Lower leg skin (tissue), 4 donors: ENCODE results near the gene METTL25. TPM values are rescaled to one million over a fixed set of nuclear protein-coding genes. Genes with fewer than 3 reads are reported as not detected.

Experiments used
- DNase-seq, 2 donors: peaks; one replicate each; pipeline ENCODE4 v3.0.0-alpha.2; 2019; ENCODE audit warnings: low spot score in 2 of 2
- H3K4me3 ChIP-seq: fragments of 200-600 bp; sonication (generic); 2 replicates; pipeline ENCODE4 v1.5.1; 2017; ENCODE audit warnings: mild to moderate bottlenecking, low read depth; ENCODE audit not compliant: poor library complexity, severe bottlenecking
- CTCF ChIP-seq, 3 donors: fragments of 450-650 bp; IDR thresholded peaks; one replicate each; pipeline ENCODE4 v1.5.1; 2016; ENCODE audit warnings: antibody characterized with exemption in 3 of 3, mild to moderate bottlenecking in 3 of 3, moderate library complexity in 2 of 3
- POLR2A ChIP-seq, 2 donors: fragments of 450-650 bp; IDR thresholded peaks; one replicate each; pipeline ENCODE4 v1.6.1; 2016 to 2017; ENCODE audit warnings: antibody characterized with exemption in 2 of 2, mild to moderate bottlenecking in 1 of 2, moderate library complexity in 1 of 2
- WGBS, 2 donors: methylation state at CpG; one replicate each; pipeline ENCODE4 v1.1.5; 2018; 5-methylcytosine and 5-hydroxymethylcytosine counted together
- intact Hi-C: fragments of 100-400 bp; cut with DNase I; formaldehyde crosslinking; loops from one replicate; pipeline ENCODE4 v1.15.0; 2023; ENCODE audit warnings: low total_unique reads
- total RNA-seq, 4 donors: library from RNA; depleted of rRNA; stranded (reverse); fragments of >200 nt; gene quantifications; one replicate each; pipeline ENCODE4 v1.1.0, GENCODE V29; 2016

METTL25 gene
- total RNA-seq, 4 donors from 2014 or later: 6.7 to 15.2 (median 13.5) TPM

DNA sequence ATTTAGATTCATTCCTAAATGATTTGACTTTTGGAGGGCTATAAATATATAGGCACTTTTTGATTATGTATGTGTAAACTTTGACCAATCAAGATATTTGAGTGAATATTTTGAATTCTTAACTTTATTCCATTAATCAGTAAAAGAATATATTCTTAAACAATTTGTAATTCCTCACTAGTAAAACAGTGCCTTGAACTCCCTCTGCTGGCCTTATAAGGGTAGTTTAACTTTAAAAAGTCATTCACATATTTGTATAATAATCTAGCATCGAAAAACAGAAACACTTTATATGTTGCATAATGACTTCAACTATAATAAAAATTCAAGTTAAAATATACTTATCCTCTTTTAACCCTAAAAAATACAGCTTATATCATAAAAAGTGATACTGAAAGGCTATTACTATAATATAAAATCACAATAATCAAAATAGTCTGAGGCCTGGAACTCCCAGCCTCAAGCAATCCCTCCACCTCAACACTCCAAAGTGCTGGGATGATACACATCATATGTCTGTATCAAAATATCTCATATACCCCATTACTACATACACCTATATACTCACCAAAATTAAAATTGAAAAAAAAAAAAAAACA lies 31.3 kb upstream of the METTL25 start:
- 9 to 16% methylated on average over 1 of the region's 1 CpG for WGBS, 2 donors
- intact Hi-C loops: loop anchor here (10.0 kb wide), 1 partner anchor 672 kb away; no protein-coding TSS in a partner anchor
- no peak for TF ChIP-seq POLR2A (IDR thresholded peaks at IDR 0.05)
- TF ChIP-seq CTCF (IDR thresholded peaks at IDR 0.05): no peak
- DNase-seq: no peak
- no peak overlapping the region for H3K4me3 ChIP-seq

DNA sequence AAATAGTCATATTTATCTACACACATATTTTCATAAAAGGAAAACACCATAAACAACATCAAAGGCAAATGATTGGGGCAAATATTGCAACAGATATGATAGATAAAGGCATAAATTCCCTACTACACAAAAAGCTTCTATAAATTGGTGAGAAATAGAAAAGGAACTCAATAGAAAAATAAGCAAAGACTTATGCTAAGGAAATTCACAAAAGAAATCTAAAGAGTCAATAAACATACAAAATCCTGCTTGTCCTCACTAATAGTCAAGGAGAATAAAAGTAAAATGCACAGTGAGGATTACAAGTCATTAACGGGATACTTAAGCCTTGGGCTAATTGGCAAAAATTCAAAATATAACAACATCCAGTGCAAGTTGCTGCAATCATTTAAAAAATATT lies 30.5 kb upstream of the METTL25 start:
- H3K4me3 ChIP-seq: no peak overlapping the region
- no peak for TF ChIP-seq POLR2A (IDR thresholded peaks at IDR 0.05)
- no peak for TF ChIP-seq CTCF (IDR thresholded peaks at IDR 0.05)
- intact Hi-C loops: loop anchor here (10.0 kb wide), 1 partner anchor 673 kb away; no protein-coding TSS in a partner anchor
- no peak for DNase-seq
- WGBS, 2 donors: 22 to 30% methylated on average over 1 of the region's 1 CpG

GRCh38 chr12:82329508-82329907 lies 28.8 kb upstream of the METTL25 start:
- TF ChIP-seq POLR2A (IDR thresholded peaks at IDR 0.05): no peak
- no peak for DNase-seq
- intact Hi-C loops: loop anchor here (10.0 kb wide), 1 partner anchor 675 kb away; no protein-coding TSS in a partner anchor
- 14 to 30% methylated on average over 1 of the region's 1 CpG for WGBS, 2 donors
- H3K4me3 ChIP-seq: no peak overlapping the region

DNA sequence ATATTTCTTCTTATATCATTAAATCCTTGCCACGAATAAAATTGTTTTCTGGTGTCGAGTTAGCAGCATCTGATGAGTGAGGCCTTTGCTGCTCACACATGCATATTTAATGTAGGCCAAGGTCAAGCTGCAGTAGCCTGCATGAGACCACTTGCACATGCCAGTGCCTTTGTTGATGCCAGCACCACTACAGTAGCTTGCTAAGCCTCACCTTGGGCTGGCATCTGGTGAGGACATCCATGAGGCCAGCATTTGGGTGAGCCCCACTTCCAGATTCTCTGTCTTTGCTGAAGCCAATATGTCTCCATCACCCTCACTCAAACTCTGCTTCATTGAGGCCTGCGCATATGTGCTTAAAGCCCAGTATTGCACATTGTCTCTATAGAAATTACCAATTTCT lies 8.2 kb upstream of the METTL25 start:
- DNase-seq: no peak
- 97 to 100% methylated on average over 3 of the region's 3 CpGs for WGBS, 2 donors
- no peak overlapping the region for H3K4me3 ChIP-seq
- no peak for TF ChIP-seq CTCF (IDR thresholded peaks at IDR 0.05)
- no peak for TF ChIP-seq POLR2A (IDR thresholded peaks at IDR 0.05)
- intact Hi-C loops: no loop called here

DNA sequence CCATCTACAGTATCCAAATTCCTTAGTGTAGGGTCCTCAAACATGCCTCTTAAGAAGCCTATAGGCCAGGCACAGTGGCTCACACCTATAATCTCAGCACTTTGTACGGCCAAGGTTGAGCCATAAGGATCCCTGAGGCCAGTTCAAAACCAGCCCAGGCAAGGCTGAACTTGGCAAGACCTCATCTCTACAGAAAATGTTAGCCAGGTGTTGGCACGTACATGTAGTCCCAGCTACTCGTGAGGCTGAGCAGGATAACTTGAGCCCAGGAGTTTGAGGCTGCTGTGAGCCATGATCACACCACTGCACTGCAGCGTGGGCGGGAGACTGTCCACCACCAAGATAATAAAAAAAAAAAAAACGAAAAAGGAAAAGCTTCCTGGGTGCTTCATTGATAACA lies 6.9 kb upstream of the METTL25 start:
- 62 to 76% methylated on average over 6 of the region's 6 CpGs for whole genome bisulfite sequencing, 2 donors

GRCh38 chr12:82357340-82357739 lies 989 bp upstream of the METTL25 start:
- TF ChIP-seq CTCF (IDR thresholded peaks at IDR 0.05): no peak
- TF ChIP-seq POLR2A (IDR thresholded peaks at IDR 0.05): no peak
- intact Hi-C loops: no loop called here
- H3K4me3 ChIP-seq: peak overlapping the region; percentile 90
- WGBS, 2 donors: 43 to 48% methylated on average over 4 of the region's 4 CpGs
- no peak for DNase-seq

More for the DNA sequence above, 6.9 kb upstream of the METTL25 start:
- TF ChIP-seq POLR2A (IDR thresholded peaks at IDR 0.05): no peak
- TF ChIP-seq CTCF (IDR thresholded peaks at IDR 0.05): no peak
- no peak for DNase-seq
- no peak overlapping the region for H3K4me3 ChIP-seq
- intact Hi-C loops: no loop called here
